ENCODE data around the gene SKI. TPM values are rescaled to one million over a fixed set of nuclear protein-coding genes. Genes with fewer than 3 reads are reported as not detected.

Gene SKI
- total RNA-seq, 1 donor, result 36.6 TPM

- no peak for TF ChIP-seq CTCF (IDR thresholded peaks at IDR 0.05; ENCODE audit: insufficient read depth, low read length)
- no peak overlapping the region for H3K4me3 ChIP-seq (ENCODE audit: low read depth, low read length)
- no peak for DNase-seq (ENCODE audit: low read depth)
Measured at GRCh38 chr1:2354511-2355372, 126.6 kb downstream of the SKI start.

GRCh38 chr1:2355373-2356261 lies 127.5 kb downstream of the SKI start:
- no peak overlapping the region for H3K4me3 ChIP-seq (ENCODE audit: low read depth, low read length)
- no peak for DNase-seq (ENCODE audit: low read depth)
- TF ChIP-seq CTCF (IDR thresholded peaks at IDR 0.05; ENCODE audit: insufficient read depth, low read length), result no peak

- no peak for DNase-seq (ENCODE audit: low read depth)
- no peak for TF ChIP-seq CTCF (IDR thresholded peaks at IDR 0.05; ENCODE audit: insufficient read depth, low read length)
- no peak overlapping the region for H3K4me3 ChIP-seq (ENCODE audit: low read depth, low read length)
Measured at GRCh38 chr1:2356401-2356800, 128.3 kb downstream of the SKI start.

GRCh38 chr1:2356911-2357845 lies 129.1 kb downstream of the SKI start:
- no peak overlapping the region for H3K4me3 ChIP-seq (ENCODE audit: low read depth, low read length)
- no peak for DNase-seq (ENCODE audit: low read depth)
- TF ChIP-seq CTCF (IDR thresholded peaks at IDR 0.05; ENCODE audit: insufficient read depth, low read length), result no peak

GRCh38 chr1:2358072-2358471 lies 130.0 kb downstream of the SKI start:
- no peak overlapping the region for H3K4me3 ChIP-seq (ENCODE audit: low read depth, low read length)
- no peak for DNase-seq (ENCODE audit: low read depth)
- no peak for TF ChIP-seq CTCF (IDR thresholded peaks at IDR 0.05; ENCODE audit: insufficient read depth, low read length)
